SK-N-SH treated with all-trans-retinoic acid at 6 μM for 48 hours (cell line): ENCODE measurements around the gene CBX8.

ENCODE experiments used
- ATAC-seq: fragments of 200-7000 bp; cut with Tn5 transposase; 3 replicates; pipeline ENCODE4 v1.9.1; 2020; ENCODE audit warnings: mild to moderate bottlenecking, moderate library complexity
- ARNTL ChIP-seq: fragments of 450-650 bp; formaldehyde crosslinking; IDR thresholded peaks from 2 replicates; pipeline ENCODE4 v1.5.0; 2020; ENCODE audit warnings: low read depth, mild to moderate bottlenecking, moderate library complexity, borderline replicate concordance
- BACH2 ChIP-seq: fragments of 250-450 bp; sonication (Bioruptor Pico); IDR thresholded peaks from 2 replicates; pipeline ENCODE4 v1.9.0; 2021; ENCODE audit warnings: mild to moderate bottlenecking, borderline replicate concordance
- CSDC2 ChIP-seq: fragments of 250-450 bp; sonication (Bioruptor Pico); IDR thresholded peaks from 2 replicates; pipeline ENCODE4 v1.5.0; 2020; ENCODE audit warnings: mild to moderate bottlenecking, moderate library complexity
- CSRNP3 ChIP-seq: fragments of 250-450 bp; sonication (Bioruptor Pico); IDR thresholded peaks from 2 replicates; pipeline ENCODE4 v1.5.1; 2021; ENCODE audit warnings: mild to moderate bottlenecking, moderate library complexity
- ESRRG ChIP-seq: fragments of 250-450 bp; sonication (Bioruptor Pico); IDR thresholded peaks from 2 replicates; pipeline ENCODE4 v1.6.1; 2021; ENCODE audit warnings: mild to moderate bottlenecking
- GLIS3 ChIP-seq: fragments of 250-450 bp; sonication (Bioruptor Pico); IDR thresholded peaks from 2 replicates; pipeline ENCODE4 v1.5.0; 2020; ENCODE audit warnings: mild to moderate bottlenecking, moderate library complexity
- ISL1 ChIP-seq: fragments of 250-450 bp; sonication (Bioruptor Pico); IDR thresholded peaks from 2 replicates; pipeline ENCODE4 v2.1.2; 2022; ENCODE audit warnings: mild to moderate bottlenecking, moderate library complexity
- POU6F1 ChIP-seq: fragments of 250-450 bp; sonication (Bioruptor Pico); IDR thresholded peaks from 2 replicates; pipeline ENCODE4 v1.8.0; 2021; ENCODE audit warnings: low read depth, mild to moderate bottlenecking, moderate library complexity, borderline replicate concordance
- PPARA ChIP-seq: fragments of 250-450 bp; sonication (Bioruptor Pico); IDR thresholded peaks from 2 replicates; pipeline ENCODE4 v1.5.0; 2020; ENCODE audit warnings: mild to moderate bottlenecking, borderline replicate concordance
- RARB ChIP-seq: fragments of 250-450 bp; sonication (Bioruptor Pico); IDR thresholded peaks from 2 replicates; pipeline ENCODE4 v1.8.0; 2021; ENCODE audit warnings: mild to moderate bottlenecking, moderate library complexity
- SNAI2 ChIP-seq: fragments of 250-450 bp; sonication (Bioruptor Pico); IDR thresholded peaks from 2 replicates; pipeline ENCODE4 v1.5.0; 2020; ENCODE audit warnings: mild to moderate bottlenecking, moderate library complexity
- TCF4 ChIP-seq: fragments of 250-450 bp; sonication (Bioruptor Pico); IDR thresholded peaks from 2 replicates; pipeline ENCODE4 v1.8.0; 2021; ENCODE audit warnings: mild to moderate bottlenecking, moderate library complexity, borderline replicate concordance
- TOX ChIP-seq: fragments of 250-450 bp; sonication (Bioruptor Pico); IDR thresholded peaks from 2 replicates; pipeline ENCODE4 v1.8.0; 2021; ENCODE audit warnings: mild to moderate bottlenecking, moderate library complexity, borderline replicate concordance
- ZC3H10 ChIP-seq: fragments of 250-450 bp; sonication (Bioruptor Pico); IDR thresholded peaks from 2 replicates; pipeline ENCODE4 v1.5.1; 2021; ENCODE audit warnings: mild to moderate bottlenecking, moderate library complexity
- ZFP3 ChIP-seq: fragments of 250-450 bp; sonication (Bioruptor Pico); IDR thresholded peaks from 2 replicates; pipeline ENCODE4 v1.5.0; 2020; ENCODE audit warnings: mild to moderate bottlenecking, moderate library complexity
- ZFP30 ChIP-seq: fragments of 450-650 bp; formaldehyde crosslinking; IDR thresholded peaks from 2 replicates; pipeline ENCODE4 v1.5.0; 2022; ENCODE audit warnings: mild to moderate bottlenecking, moderate library complexity
- ZNF565 ChIP-seq: fragments of 450-650 bp; formaldehyde crosslinking; conservative IDR thresholded peaks from 2 replicates; pipeline ENCODE4 v1.5.0; 2020; ENCODE audit warnings: low read depth, mild to moderate bottlenecking, moderate library complexity
- ZNF70 ChIP-seq: fragments of 450-650 bp; formaldehyde crosslinking; IDR thresholded peaks from 2 replicates; pipeline ENCODE4 v1.5.0; 2020; ENCODE audit warnings: mild to moderate bottlenecking, moderate library complexity
- TF ChIP-seq, protein P1 (sequence below): fragments of 250-450 bp; sonication (Bioruptor Pico); IDR thresholded peaks from 2 replicates; pipeline ENCODE4 v1.8.0; 2020; ENCODE audit warnings: mild to moderate bottlenecking, moderate library complexity, borderline replicate concordance

Gene CBX8

DNA sequence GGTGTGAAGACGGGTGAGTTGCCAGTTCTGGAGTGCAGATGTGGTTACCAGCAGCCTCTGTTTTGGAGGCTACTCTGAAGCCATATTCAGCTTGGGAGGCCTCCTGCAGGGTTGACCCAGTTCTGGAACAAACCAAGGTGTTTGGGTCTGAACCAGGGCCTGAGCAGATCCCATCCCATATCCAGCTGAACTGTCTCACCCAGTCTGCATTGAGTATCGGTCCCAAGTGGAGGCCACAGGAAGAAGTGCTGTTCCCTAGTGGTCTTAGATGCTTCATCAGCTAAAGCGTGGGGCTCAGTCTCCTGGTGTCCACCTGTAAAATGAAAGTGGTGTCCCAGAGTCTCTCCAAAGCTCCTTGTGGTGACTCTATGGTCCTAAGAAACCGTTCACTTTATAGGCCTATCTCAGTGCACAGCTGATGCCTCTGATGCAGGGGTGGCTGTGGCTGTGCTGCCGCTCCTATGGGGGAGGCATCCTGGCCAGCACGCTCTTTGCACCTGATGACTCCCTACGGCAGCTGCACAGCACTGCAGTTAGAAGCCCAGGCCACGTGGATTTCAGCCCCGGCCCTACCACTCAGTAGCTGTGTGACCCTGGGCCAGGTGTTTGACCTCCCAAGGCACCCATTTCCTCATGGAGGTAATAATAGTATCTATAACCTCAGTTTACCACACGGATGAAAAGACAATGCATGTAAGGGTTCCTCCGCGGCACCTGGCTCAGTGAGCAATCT is 21.3 kb upstream of the CBX8 start:
- TF ChIP-seq CSRNP3 = no peak
- TF ChIP-seq ZNF70 (CRISPR knock-in tag) = no peak
- TF ChIP-seq, protein P1, sequence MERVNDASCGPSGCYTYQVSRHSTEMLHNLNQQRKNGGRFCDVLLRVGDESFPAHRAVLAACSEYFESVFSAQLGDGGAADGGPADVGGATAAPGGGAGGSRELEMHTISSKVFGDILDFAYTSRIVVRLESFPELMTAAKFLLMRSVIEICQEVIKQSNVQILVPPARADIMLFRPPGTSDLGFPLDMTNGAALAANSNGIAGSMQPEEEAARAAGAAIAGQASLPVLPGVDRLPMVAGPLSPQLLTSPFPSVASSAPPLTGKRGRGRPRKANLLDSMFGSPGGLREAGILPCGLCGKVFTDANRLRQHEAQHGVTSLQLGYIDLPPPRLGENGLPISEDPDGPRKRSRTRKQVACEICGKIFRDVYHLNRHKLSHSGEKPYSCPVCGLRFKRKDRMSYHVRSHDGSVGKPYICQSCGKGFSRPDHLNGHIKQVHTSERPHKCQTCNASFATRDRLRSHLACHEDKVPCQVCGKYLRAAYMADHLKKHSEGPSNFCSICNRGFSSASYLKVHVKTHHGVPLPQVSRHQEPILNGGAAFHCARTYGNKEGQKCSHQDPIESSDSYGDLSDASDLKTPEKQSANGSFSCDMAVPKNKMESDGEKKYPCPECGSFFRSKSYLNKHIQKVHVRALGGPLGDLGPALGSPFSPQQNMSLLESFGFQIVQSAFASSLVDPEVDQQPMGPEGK (CRISPR knock-in tag) = no peak
- TF ChIP-seq RARB (CRISPR knock-in tag) = no peak
- no peak for TF ChIP-seq SNAI2 (CRISPR knock-in tag)
- ATAC-seq = no peak

DNA sequence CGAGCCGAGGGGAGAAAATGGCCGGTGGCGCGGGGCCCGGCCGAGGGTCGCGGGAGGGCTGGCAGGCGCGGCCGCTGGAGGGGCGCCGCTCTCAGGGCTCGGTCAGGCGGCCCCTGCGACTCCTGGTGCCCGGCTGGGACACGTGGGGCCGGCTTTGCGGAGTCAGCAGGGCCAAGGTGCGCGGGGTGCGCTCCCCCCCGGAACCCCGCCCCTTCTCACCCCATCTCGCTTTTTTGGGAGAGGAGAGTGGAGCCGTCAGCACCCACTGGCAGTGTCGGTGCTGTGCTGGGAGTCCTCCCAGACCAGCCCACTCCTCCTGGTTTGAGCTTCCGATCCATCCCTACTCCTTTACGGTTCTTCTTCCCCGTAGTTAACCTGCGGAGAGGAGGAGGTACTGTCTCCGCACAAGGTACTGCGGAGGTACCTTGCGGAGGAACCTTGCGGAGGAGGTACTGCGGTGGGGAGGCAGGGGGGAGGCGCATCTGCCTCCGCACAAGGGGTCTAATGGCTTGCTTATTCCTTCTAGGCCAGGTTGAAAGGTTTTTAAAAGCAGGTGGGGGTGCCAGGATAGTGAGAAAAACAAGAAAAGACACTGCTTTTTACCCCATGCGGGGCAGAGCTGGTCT is 19.1 kb upstream of the CBX8 start:
- ATAC-seq = no peak
- TF ChIP-seq SNAI2 (CRISPR knock-in tag) = no peak
- no peak for TF ChIP-seq ISL1 (CRISPR knock-in tag)
- no peak for TF ChIP-seq ZFP30 (CRISPR knock-in tag)
- no peak for TF ChIP-seq CSRNP3
- TF ChIP-seq ARNTL (CRISPR knock-in tag) = no peak
- TF ChIP-seq GLIS3 (CRISPR knock-in tag) = no peak
- no peak for TF ChIP-seq POU6F1 (CRISPR knock-in tag)
- no peak for TF ChIP-seq ZNF565
- TF ChIP-seq, all 23 proteins: peak for 0

DNA sequence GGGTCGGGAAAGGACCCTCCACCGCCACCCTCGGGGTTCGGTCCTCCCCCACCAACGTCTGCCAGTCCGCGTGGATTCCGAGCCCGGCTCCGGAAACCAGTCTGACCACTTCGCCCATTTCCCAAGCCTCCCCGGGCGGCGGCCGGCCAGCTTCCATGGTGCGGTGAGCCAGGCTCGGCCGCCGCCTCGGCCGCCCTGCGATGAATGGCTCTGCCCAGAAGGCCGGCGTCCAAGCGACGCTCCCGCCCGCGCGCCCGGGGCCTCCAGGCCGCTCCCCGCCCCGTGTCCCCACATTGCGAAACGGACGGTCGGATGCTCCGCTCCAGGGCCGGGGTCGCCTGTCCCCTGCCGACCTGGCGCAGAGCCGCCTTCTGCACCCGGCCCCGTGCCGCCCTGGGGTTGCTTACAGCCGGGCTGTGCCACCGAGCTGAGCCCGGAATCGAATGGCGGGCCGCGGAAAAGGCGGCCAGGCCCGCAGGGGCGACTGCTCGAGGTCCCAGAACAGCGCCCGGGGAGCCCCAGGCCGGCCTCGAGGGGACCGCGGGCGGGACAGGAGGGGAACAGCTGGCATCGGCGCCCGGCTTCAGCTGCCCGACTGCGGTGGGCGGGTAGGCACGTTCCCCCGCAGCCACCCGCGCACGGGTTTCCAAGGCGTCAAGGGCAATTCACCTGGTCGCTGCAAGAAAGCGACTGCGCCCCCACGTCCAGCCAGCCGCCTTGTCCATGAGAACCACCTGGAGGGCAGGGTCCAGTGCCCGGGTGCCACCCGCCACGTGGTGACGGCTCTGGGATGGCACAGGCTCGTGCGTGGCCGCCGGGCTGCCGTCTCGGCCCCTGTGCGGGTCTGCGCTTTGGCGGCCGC is 18.3 kb upstream of the CBX8 start:
- TF ChIP-seq CSRNP3 = no peak
- TF ChIP-seq ZFP3 (CRISPR knock-in tag) = no peak
- no peak for TF ChIP-seq GLIS3 (CRISPR knock-in tag)
- TF ChIP-seq BACH2 (CRISPR knock-in tag) = no peak
- no peak for TF ChIP-seq ESRRG (CRISPR knock-in tag)
- ATAC-seq = no peak

- ATAC-seq = no peak
- no peak for TF ChIP-seq ESRRG (CRISPR knock-in tag)
- TF ChIP-seq TCF4 (CRISPR knock-in tag) = no peak
- no peak for TF ChIP-seq CSDC2 (CRISPR knock-in tag)
- TF ChIP-seq CSRNP3 = no peak
- no peak for TF ChIP-seq SNAI2 (CRISPR knock-in tag)
- TF ChIP-seq ZC3H10 (CRISPR knock-in tag) = no peak
- TF ChIP-seq ZNF70 (CRISPR knock-in tag) = no peak
- no peak for TF ChIP-seq TOX (CRISPR knock-in tag)
- TF ChIP-seq PPARA (CRISPR knock-in tag) = no peak
- TF ChIP-seq ZFP30 (CRISPR knock-in tag) = no peak
- no peak for TF ChIP-seq BACH2 (CRISPR knock-in tag)
- no peak for TF ChIP-seq POU6F1 (CRISPR knock-in tag)
Measured at GRCh38 chr17:79814127-79814973, 17.5 kb upstream of the CBX8 start.
